Measurements from ENCODE around the gene DRICH1.
"Not testable (repeated sequence)": the region's sequence is repeated elsewhere in the genome, so short reads cannot be mapped to it uniquely, and the experiment has no call there.

The DRICH1 gene

DNA sequence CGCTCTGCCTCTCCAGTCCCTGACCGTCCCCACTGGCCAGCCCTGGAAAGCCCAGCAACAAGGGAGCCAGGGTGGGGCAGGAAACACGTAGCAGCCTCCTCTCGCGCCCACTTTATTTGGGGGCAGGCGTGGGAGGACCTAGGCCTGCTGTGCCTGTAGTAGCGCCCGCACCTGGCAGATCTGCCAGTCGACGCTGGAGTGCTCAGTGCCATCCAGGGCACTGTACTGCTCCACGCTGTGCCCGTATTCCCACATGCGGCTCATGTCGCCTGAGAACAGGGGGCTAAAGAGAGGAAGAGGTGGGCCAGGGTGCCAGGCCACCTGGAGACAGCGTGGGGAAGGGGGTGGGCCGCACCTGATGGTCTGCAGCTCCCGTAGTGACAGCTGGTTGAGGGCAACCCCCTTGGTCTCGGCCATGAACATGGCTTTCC, 17.0 kb upstream of the DRICH1 start:
- DNase-seq = no peak

DNA sequence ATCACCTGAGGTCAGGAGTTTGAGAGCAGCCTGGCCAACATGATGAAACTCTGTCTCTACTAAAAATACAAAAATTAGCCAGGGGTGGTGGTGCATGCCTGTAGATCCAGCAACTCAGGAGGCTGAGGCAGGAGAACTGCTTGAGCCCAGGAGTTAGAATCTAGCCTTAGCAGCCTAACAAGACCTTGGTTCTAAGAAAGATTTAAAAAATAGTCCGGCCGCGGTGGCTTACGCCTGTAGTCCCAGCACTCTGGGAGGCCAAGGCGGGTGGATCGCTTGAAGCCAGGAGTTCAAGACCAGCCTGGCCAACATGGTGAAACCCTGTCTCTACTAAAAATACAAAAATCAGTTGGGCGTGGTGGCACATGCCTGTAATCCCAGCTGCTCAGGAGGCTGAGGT, 14.4 kb upstream of the DRICH1 start:
- DNase-seq = not testable (repeated sequence)

- not testable (repeated sequence) for DNase-seq
Observed at GRCh38 chr22:23640206-23640605, 8.1 kb upstream of the DRICH1 start.

- no peak for DNase-seq
Observed at GRCh38 chr22:23639661-23640060, 7.5 kb upstream of the DRICH1 start.

DNA sequence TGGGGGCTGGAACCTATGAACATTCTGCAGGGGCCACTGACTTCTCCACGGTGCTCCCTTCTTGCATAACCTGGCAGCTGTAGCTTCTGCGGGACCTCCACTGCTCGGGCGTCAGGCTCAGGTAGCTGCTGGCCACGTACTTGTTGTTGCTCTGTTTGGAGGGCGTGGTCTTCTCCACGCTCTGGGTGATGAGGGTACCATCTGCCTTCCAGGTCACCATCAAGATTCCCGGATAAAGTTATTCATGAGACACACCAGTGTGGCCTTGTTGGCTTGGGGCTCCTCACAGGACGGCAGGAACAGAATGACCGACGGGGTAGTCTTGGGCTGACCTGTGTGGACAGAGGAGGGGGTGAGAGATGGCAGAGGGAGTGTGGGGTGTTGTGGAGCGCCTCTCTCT, 6.5 kb upstream of the DRICH1 start:
- DNase-seq = no peak

GRCh38 chr22:23635291-23635690, 3.2 kb upstream of the DRICH1 start:
- DNase-seq = not testable (repeated sequence)

DNA sequence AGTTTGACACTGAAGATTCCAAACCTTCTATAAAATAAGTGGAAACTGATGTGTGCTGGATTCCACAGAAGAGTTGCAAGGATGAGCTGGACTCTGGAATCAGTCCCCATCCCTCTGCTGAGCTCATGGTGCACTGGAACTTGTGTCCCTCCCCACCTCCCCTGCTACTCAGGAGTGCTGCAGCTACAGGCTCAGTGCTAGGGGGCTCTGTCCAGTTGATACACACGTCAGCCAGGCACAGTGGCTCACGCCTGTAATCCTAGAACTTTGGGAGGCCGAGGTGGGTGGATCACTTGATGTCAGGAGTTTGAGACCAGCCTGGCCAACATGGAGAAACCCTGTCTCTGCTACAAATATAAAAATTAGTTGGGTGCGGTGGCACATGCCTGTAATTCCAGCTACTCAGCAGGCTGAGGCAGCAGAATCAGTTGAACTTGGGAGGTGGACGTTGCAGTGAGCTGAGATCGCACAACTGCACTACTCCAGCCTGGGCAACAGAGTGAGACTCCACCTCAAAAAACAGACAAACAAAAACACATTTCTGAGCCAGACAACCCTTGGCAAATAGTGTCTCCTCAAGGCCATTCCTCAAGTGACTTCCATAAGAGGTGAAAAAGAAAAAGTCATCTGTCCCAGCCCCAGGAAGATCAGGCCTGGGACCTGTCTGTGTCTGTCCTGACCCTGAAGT, 3.9 kb downstream of the DRICH1 start:
- not testable (repeated sequence) for DNase-seq

DNA sequence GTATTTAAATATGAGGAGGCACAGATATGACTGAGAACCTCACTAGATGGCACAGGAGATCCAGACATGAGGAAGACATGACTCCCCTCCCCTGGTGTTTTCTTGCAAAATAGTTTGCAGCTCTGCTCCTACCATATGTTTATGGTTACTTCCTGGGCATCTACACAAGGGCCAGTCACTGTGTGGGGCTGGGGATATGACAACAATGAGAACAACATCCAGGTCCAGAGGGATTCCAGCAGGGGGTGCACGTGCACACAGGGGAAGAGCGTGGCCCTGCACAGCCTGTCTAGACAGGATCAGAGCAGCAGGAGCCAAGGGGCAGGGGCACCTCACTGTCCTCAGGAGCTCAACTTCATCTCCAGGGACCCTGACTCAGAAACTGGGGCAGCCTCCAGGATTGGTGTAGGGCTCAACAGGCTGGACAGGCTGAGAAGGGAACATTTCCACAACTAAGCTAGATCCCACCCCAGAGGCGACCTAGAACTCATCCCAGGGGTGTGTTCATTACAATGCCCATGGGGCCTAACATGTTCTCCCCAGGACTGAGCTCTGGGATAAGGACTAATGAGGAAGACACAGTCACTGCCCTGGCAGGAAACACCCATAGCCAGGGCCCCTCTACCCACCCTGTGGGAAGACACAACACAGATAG, 4.6 kb downstream of the DRICH1 start:
- DNase-seq = peak; percentile 11

GRCh38 chr22:23626286-23626975, 5.7 kb downstream of the DRICH1 start:
- DNase-seq = no peak

DNA sequence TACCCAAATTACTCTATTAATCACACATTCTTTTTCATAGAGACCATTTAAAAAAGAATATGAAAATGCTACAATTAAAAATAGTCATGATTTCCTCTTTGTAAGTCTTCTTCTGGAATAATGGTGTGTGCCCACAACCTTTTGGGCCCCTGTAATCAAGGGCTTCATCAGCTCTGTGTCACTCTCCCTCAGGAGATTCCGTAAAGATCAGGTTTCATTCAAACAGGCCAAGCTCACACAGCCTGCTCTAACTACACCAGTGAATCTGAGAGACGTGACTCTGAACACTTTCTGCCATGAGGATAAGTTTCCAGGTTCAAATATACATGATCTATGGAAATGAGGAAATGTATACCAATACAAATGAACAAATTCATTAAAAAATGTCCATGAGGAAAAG, 9.5 kb downstream of the DRICH1 start:
- no peak for DNase-seq

- not testable (repeated sequence) for DNase-seq
Observed at GRCh38 chr22:23621916-23622315, 10.2 kb downstream of the DRICH1 start.

DNA sequence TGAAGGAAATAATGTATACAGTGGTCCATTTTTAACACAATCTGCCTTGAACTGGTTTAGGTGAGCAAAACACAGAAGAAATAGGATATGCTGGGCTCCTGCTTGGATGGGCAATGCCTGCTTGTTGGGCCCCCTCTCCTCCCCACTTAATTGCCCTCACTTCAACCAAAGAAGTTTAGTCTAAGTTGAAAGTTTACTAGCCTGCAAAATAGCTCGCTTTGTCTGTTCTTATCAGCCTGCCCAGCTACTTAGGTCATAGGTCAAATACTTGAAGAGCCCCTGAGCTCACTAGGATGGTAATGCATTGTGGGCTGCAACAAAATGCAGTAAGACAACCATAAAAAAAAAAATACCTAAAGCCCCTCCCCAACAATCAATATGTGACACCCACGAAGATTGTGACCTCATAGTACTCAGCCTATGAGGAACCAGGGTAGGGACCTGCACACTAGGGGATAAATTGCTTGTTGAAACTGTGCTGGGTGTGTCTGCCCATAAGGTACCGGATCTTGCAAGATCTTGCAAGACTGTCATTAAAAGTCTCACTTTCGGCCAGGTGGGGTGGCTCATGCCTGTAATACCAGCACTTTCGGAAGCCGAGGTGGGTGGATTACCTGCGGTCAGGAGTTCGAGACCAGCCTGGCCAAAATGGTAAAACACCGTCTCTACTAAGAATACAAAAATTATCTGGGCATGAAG, 10.9 kb downstream of the DRICH1 start:
- DNase-seq = no peak

GRCh38 chr22:23613193-23613972, 18.7 kb downstream of the DRICH1 start:
- no peak for DNase-seq

GRCh38 chr22:23609983-23610781, 21.9 kb downstream of the DRICH1 start:
- DNase-seq = peak; percentile 25

GRCh38 chr22:23608583-23608982, 23.5 kb downstream of the DRICH1 start:
- no peak for DNase-seq

- no peak for DNase-seq
Observed at GRCh38 chr22:23606204-23607131, 25.7 kb downstream of the DRICH1 start.

DNA sequence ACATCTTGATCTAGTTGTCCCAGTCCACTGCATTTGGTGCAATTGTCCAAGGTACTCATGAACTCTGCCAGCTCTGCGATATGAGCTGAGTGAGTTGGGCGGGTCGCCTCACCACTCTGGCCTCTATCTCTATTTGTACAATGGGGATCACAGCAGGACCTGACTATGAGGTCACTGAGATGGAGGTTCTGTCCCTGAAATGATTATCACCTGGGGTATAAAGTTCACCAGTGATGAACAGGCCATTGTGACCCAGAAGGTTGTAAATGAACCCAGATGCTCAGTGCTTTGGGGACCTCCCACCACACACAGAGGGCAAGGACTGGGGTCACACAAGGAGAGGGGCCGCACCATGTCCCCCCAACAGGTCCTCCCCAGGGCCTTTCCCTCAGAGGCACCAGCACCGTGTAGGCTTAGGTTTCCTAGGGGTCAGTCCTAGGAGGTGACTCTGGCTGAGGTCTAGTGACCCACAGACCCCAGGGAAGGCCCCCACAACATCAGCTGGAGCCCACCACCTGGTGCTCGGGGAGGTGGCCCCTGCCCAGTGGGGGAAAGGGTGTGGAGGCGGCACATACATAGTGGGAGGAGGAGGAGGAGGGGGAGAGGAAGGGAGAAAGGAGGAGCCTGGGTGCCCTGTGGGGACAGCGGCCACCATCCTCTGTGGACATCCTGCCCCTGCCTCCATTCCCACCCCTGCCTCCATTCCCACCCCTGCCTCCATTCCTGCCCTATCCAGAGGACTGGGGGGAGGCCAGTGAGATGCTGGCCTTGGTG, 27.0 kb downstream of the DRICH1 start:
- DNase-seq = no peak

DNA sequence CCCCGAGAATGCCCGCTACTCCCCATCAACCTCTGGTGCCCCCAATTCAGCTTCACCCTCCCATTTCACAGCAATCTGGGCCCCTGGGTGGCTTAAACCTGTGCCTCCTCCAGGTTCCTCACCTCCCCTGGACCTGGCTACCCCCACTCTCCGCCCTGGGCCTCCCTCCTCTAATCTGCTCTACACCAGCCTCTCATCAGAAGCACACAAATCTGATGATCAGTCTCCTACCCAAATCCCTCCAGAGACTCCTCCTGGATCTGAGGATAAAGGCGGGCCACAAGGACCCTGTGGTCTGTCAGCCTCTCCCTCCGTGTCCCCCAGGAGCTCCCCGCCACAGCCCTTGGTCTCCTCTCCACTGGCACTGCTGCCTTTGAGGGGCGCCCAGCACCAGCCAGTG, 28.9 kb downstream of the DRICH1 start:
- DNase-seq = no peak

DNA sequence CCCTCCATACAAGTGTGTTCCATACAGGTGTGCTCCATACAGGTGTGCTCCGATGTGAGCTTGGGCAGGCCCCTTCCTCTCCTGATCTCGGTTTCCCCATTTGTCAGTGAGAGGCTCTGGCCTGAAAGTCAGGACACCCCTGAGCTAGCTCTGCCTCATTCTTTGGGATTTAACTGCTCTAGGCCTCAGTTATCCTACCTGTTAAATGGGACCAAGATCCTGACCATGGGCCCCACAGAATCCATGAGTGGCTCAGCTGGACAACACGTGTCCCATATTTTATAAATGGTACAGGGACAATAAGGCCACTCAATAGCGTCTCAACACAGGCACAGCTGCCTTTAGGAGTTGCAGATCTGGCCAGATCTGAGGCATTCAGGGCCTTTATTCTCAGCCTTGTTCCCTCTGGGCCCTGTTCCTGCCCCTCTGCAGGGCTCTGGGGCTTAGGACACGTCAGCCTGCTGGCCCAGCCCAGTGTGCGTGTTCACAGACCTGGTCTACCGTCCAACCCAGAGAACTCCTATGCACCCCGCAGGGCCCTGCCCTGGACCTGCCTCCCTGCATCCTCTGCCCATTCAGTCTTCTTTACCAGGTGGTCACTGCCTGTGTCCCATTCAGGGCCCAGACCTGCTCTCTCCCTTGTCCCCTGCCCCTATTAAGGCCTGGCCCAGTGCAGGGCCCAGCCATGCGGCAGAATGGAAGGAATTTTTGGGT, 33.2 kb downstream of the DRICH1 start:
- DNase-seq = no peak

Measured in NK-92 treated with Interleukin-12 subunit alpha and Interleukin-12 subunit beta, amount 100 ng/mL, for 24 hours (cell line).